ENCODE measurements around the gene PHLDB2.
"Not testable (repeated sequence)": the region's sequence is repeated elsewhere in the genome, so short reads cannot be mapped to it uniquely, and the experiment has no call there.

PHLDB2 gene

DNA sequence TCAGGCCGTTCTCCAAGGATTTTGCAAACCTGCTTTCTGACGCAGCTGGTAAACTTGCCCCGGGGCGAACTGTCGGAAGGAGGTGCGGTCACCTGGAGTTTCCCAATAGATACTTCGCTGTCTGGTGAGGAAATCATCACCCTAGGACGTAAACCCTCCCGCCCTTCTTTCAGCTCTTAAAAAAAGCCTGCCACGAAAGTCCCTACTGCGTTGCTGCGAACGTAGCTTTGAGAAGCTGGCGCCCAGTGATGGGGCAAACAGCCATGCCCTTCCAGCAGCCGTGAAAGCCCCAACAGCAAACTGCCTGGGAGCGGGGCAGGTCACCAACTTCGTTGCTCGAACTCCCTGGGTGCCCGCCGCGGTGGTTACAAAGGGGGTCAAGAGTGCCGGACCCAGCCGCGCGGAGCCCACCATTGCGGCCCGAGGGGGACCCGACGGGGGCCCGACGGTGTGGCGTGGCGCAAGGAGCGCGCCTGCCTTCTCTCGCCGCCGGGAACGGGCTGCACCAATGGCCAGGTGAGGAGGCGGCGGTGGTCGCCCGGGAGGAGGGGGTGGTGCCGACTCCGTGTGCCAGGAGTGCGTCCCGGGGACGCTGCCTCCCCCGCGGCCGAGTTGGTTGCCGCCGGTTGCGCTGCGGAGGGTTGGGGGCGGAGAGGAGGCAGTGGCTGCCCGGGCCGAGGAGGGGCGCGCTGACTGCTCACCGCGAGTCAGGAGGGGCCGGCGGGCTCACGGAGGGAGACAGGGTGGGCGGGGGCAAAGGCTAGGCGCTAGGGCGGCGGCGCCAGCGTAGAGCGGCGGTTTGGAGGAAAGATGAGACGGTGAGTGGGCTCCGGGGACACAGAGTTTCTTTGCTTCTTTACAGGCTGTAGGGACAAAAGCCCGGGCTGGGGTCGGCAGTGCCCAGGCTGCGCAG lies at the start of gene PHLDB2:
PHLDB2 (plus strand) TSS at position 205 of the 913 bp plus-strand sequence. CDS start 24,813 bp downstream, outside the sequence.
- peak; percentile 69 for DNase-seq

GRCh38 chr3:111810909-111811308 lies 48.2 kb upstream of the PHLDB2 start:
- DNase-seq = no peak

- DNase-seq = no peak
These were observed 47.3 kb upstream of the PHLDB2 start for GRCh38 chr3:111811811-111812210.

DNA sequence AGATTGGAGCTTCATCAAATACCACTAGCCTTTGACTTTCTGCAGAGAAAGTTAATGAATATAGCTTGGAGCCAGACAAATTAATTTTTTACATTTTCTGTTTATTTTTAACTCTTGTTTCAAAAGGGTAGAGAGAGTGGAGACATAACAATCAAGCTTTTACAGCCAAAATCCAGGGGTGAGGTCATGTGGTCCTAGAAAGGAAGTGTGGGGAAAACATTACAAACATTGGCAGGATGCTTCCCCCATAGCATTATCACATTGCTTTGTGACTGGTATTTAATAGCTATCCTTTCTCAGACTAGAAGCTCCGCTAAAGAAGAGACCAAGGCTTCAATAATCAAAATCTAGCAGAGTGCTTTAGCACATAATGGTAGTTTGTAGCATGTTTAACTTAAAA lies 46.4 kb upstream of the PHLDB2 start:
- DNase-seq = no peak

DNA sequence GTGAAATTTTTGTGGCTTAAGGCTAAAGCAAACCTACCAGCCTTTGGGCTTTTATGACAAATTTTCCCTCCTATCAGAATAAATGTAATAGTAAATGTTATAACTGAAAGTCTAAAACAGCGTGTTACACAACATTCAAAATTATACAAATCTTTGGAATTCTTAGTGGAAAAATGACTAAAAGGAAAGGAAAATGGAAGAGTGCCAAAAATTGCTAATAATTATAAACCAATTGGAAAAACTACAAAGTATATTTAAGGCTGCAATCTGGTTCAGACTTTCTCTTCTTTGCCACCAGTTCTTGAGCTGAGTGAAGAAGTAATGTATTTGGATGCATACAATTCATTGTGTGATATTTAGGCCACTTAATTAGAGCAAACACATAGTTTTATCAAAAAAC lies 45.6 kb upstream of the PHLDB2 start:
- no peak for DNase-seq

GRCh38 chr3:111813979-111814378 lies 45.1 kb upstream of the PHLDB2 start:
- DNase-seq = no peak

GRCh38 chr3:111816771-111817170 lies 42.3 kb upstream of the PHLDB2 start:
- not testable (repeated sequence) for DNase-seq

DNA sequence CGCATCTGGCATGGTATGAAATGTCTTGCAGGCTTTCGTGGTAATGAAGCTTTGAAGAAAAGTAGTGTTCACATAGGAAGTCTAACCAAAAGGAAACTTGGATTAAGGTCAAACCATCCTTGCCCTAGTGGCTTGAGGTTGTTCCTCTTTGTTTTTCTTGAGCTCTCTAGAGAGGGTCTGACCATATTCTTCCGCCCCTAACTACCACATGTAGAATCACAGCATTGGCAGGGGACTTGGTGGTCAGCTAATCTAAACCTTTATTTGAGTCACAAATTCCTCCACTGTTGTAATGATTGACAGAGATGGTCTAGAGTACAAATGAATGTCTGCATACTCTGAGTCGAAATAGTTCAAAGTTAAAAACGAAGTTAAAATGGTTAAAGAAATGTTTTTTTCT lies 39.1 kb upstream of the PHLDB2 start:
- DNase-seq = no peak

GRCh38 chr3:111820651-111821050 lies 38.4 kb upstream of the PHLDB2 start:
- DNase-seq = no peak

DNA sequence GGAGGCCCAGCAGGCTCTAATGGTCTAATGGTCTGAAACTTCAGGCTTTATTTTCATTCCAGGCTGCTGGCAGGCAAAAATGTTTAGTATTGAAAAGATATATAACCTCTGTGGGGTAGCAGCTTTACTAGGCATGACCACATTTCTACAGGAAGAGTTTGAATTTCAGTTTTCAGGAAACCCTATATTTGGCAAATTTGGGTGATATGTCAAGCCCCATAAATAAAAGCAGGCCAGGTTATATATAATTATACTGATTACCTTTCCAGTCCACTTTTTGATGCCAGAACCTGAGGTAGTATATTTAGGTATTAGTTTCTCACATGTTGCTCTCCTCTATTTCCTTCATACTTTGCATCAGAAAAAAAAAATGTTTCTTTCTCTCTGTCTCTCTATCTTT lies 37.2 kb upstream of the PHLDB2 start:
- no peak for DNase-seq

DNA sequence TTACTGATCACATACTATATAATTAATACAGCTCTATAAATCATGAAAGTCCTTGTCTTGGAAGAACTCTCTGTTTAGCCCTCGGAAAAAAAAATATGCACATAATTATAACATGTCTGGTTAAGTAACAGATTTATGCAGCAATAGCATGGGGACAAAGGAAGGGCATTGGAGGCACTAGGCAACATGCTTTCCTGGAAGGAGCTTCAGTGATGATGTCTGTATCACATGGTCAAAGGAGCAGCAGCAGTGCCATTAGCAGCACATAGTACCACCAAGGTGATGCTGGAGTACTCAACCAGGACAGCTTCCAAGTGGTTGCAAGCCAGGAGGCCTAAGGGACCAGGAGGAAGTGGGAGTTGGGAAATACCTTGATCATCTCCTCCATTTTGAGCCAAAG lies 36.3 kb upstream of the PHLDB2 start:
- no peak for DNase-seq

- DNase-seq = no peak
These were observed 35.7 kb upstream of the PHLDB2 start for GRCh38 chr3:111823341-111823855.

DNA sequence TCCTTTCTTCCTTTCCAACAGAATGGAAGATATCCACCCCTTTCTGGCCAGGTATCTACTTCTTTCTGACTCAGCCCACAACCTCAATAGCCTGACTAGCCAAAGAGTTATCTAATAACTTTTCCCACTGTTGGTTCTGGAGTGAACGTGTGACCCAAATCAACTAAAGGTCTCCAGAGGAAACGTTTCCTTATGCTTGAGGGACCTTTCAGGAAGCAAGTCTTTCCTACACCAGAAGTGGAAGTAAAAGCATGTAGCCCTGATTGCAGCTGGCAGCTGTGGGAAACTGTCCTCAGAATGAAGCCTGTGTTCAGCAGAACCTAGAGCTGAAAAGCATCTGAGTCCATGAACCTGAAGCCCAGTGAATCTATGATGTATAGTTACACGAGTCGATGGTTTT lies 34.7 kb upstream of the PHLDB2 start:
- no peak for DNase-seq

DNA sequence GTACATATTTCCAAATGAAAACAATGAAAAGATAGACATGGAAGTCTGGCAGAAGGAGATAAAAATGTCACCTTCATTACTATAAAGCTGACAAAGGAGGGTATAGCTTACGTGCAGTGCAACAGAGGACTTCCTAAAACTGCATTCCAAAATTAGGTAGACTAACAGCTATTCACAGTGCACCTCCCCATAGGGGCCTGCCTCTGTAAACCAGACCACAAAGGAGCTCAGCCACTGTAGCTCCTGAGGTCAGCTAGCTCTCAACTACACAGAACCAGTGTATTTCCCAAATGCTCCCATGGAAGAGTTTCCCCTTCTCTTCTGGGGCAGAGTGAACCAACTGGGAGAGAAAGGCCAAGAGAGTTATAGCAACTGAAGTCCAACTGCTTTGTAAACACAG lies 31.2 kb upstream of the PHLDB2 start:
- no peak for DNase-seq

GRCh38 chr3:111828530-111828929 lies 30.5 kb upstream of the PHLDB2 start:
- DNase-seq = no peak

GRCh38 chr3:111829023-111829422 lies 30.0 kb upstream of the PHLDB2 start:
- DNase-seq = no peak

DNA sequence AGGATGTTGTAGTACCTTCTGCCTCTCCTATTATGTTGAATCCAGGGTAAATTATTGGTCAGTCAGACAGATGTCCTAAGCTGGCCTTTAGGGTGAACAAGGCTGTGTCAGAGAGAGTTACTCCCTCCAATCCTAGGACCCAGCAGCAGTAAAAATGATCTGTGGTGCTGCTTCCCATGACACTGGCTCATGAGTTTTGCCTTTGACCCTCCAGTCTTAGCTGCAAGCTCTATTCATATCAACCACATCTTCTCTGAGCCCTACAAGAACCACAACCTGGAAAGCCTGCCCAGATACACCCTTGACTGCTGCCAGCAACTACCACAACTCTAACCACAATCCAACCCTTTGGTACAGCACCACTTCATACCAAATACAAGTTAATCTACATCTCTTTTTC lies 27.2 kb upstream of the PHLDB2 start:
- peak; percentile 40 for DNase-seq

GRCh38 chr3:111837112-111837511 lies 22.0 kb upstream of the PHLDB2 start:
- DNase-seq = no peak

- DNase-seq = no peak
These were observed 20.9 kb upstream of the PHLDB2 start for GRCh38 chr3:111838133-111838532.

GRCh38 chr3:111846039-111846438 lies 13.0 kb upstream of the PHLDB2 start:
- DNase-seq = no peak

- no peak for DNase-seq
These were observed 12.3 kb upstream of the PHLDB2 start for GRCh38 chr3:111846717-111847116.

DNA sequence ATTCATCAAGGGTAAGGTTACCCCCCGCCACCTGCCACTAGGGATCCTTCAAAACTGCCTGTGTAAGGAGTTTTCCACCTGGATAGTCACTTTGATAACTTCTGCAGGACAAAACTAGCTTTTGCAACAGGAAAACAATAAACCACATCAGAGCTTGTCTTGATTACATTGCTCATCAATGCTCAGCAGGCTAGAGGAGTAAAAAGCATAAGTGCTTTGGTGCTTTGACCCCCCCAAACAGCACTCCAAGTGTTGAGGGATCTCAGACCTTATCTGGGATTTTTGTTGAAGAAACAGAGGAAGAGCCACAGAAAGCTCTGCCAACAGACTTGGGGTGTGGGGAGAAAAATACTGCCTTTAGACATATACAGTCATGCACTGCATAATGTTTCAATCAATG lies 10.8 kb upstream of the PHLDB2 start:
- no peak for DNase-seq

- DNase-seq = no peak
These were observed 10.3 kb upstream of the PHLDB2 start for GRCh38 chr3:111848778-111849177.

GRCh38 chr3:111850537-111850936 lies 8.5 kb upstream of the PHLDB2 start:
- no peak for DNase-seq

- no peak for DNase-seq
These were observed 7.5 kb upstream of the PHLDB2 start for GRCh38 chr3:111851511-111851954.
